ENCODE measurements around the gene CRYL1.

Gene CRYL1

GRCh38 chr13:20415306-20415679 is 110.4 kb downstream of the CRYL1 start:
- no peak for DNase-seq

DNA sequence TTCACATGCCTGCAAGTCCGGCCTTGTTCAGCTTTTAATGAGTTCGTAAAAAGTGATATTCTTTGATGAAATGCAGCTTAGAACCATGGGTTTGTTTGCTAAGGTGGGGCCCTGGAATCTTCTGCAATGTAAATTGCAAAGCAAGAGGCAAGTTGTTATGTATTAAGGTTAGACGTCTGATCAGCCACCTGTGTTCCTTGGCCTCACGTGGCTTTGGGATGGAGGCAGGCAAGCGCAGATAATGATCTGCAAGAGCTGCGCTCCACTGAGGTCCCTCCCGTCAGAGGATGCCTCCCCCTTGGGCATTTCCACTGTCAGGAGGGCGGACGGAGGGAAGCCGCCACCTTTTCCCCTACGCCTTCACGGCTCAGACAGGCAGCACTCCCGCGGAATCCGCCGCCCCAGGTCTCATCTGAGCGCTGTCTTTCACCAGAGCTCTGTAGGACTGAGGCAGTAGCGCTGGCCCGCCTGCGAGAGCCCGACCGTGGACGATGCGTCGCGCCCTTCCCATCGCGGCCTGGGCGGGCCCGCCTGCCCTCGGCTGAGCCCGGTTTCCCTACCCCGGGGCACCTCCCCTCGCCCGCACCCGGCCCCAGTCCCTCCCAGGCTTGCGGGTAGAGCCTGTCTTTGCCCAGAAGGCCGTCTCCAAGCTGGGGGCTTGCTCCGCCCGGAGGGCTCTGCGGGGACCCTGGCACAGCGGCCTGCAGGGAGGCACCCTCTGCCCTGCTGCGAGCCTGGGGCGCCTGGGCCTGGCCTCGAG is 110.9 kb downstream of the CRYL1 start:
- DNase-seq = no peak

DNA sequence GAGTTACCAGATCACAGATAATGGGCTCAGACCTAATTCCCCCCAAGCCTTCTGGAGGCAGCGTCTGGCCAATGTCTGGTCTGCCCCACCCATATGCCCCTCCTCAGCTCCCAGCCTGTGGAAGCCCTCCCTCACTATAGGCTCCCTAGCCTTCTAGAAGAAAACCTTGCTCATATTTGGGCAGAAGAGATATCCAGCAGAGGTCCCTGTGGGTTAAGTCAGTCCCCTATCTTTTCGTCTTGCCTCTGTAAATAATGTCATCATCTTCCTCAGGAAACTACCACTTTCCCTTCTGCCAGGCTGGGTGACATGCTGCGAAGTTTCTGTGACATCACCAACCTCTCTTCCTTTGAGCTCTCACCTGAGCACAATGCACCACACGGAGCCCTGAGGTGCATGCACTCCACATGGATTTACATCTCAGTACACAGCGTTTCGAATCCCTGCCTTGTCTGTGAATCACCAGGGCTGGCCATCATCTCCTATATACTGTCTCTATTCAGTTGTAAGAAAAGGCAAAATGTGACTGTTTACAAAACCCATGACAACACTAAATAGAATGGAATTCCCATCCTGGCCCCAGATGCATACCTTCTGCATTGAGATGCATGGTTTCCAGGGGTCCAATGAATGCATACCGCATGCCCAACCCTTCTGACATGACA is 112.8 kb downstream of the CRYL1 start:
- DNase-seq = no peak

GRCh38 chr13:20411638-20412342 is 113.9 kb downstream of the CRYL1 start:
- DNase-seq = no peak

DNA sequence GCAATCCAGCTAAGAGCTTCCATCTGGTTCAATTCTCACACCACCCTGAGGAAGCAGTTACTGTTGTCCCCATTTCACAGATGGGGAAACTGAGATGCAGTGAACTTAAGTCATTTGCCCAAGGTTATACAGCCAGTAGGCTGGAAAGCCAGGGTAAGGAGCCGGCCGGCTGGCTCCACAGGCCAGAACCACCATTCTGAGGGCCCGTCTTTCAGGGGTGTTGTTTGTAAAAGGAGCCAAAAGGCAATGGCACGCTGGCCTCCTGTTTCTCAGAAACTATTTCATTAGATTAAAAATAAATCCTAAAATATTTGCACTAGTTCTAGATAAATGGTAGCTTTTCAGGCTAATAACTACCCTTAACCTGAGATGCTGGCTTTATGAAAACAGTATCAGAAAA is 114.9 kb downstream of the CRYL1 start:
- no peak for DNase-seq

- no peak for DNase-seq
Observed at GRCh38 chr13:20408181-20408580, 117.5 kb downstream of the CRYL1 start.

DNA sequence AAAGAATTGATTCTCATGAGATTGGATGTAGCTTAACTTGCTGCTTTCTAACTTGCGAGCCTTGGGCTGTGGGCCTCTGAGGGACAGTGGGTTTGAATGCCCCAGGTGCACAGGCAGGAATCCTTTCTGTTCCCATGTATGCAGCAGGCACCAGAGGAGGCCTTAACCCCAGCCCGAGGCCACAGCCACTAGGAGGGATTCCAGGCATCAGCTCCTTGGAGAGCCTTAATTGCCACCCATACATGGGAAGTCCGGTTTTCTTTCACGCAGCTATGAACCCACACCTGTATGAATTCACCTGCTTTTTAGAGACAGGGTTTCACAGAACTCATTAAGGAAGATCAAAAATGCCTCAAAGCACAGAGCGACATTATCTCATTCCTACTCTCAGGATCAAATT is 117.9 kb downstream of the CRYL1 start:
- no peak for DNase-seq

- DNase-seq = no peak
Observed at GRCh38 chr13:20405691-20406090, 120.0 kb downstream of the CRYL1 start.

GRCh38 chr13:20404488-20405222 is 121.0 kb downstream of the CRYL1 start:
- DNase-seq = no peak

- no peak for DNase-seq
Observed at GRCh38 chr13:20403826-20404225, 121.8 kb downstream of the CRYL1 start.

DNA sequence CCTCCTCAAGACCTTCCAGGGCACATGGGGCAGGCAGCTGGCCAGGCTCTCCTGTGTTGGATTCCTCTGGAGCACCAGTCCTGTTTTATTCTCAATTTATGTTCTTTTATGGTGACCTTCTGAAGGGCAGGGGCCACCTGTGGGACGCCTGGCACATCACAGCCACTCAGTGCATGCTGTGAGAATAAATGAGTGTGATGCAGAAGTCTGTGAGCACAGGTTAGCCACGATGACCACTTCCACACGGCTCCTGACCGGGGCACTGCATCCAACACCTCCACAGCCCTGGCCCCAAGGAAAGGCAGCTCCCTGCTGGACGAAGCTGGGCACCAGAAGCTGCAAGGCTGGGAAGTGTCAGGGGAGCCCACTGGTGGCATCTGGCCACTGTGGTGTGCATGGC is 122.8 kb downstream of the CRYL1 start:
- DNase-seq = no peak

GRCh38 chr13:20401931-20402856 is 123.5 kb downstream of the CRYL1 start:
- DNase-seq = no peak

GRCh38 chr13:20401531-20401930 is 124.1 kb downstream of the CRYL1 start:
- DNase-seq = no peak

DNA sequence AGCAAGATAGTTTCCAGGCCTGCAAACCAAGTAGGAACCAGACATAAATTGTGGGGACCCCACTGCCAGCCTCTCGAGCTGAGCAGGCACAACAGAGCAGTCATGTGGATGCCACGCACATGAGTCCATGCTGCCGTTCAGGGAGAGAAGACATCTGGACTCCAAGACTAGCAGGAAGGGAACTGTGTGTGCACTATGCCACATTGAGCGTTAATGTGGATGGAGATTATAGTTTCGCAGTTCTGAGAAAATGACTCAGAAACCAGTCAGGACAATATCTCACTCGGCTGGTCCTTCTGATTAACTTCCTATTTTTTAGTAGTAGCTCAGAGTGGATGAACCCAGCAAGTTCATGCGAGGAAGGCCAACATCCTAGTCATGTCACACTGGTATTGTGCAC is 124.9 kb downstream of the CRYL1 start:
- DNase-seq = no peak

- DNase-seq = no peak
Observed at GRCh38 chr13:20399961-20400360, 125.7 kb downstream of the CRYL1 start.

- DNase-seq = no peak
Observed at GRCh38 chr13:20399515-20399914, 126.1 kb downstream of the CRYL1 start.

DNA sequence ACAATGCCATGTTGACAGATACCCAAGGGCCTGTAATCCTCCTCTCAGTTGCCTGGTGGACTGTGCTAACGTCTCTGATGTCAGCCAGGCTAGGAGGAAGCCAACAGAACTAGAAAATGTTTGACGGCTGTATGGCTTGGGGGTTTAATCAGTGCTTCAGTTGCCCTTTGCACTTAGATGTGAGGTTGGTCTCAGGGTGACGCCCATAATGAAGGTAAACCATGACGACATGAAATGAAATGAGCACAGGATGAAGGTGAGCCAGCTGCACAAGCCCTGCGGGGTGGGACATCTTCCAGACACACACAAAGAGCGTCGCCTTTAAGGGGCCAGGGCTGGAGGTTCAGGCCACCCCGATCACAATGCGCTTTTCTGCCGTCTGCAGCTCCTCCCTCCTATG is 127.2 kb downstream of the CRYL1 start:
- DNase-seq = no peak

DNA sequence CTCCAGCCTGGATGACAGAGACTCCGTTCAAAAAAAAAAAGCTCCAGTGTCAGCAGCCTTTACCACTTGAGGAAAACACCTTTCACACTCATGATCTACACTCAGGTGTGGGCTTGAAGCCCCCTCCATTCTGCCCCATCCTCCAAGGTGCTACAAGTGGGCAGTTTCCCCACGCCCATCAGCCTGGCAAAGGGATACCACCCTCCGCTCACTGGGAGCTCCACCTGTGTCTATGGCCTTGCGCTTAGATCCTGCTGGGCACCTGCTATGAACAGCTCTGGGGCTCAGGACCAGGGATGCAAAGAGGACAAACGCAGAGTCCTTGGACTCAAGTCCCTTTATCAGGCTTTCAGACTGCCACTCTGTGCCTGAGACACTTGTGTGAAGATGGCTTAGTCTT is 127.8 kb downstream of the CRYL1 start:
- no peak for DNase-seq

- no peak for DNase-seq
Observed at GRCh38 chr13:20395061-20395916, 130.4 kb downstream of the CRYL1 start.

- DNase-seq = no peak
Observed at GRCh38 chr13:20394506-20394905, 131.2 kb downstream of the CRYL1 start.

DNA sequence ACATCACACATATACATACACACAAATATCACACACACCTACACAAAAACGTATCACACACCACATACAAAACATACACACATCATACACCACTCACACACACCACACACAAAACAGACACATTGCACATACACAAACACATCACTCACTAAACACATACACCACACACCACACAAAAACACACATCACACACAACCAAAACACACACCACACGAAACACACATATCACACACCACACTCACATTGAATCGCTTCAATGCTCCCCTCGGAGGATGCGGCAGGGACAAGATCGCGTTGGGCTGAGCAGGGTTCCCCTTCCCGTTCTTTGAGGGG is 131.5 kb downstream of the CRYL1 start:
- DNase-seq = no peak
